Subcutaneous adipose tissue (tissue), 4 donors: ENCODE results near the gene COLEC11. TPM values are rescaled to one million over a fixed set of nuclear protein-coding genes. Genes with fewer than 3 reads are reported as not detected.

Source experiments
- total RNA-seq, 4 donors: library from RNA; depleted of rRNA; stranded (reverse); fragments of >200 nt; gene quantifications; one replicate each; pipeline ENCODE4 v1.1.0, GENCODE V29; 2016
- TF ChIP-seq, protein P1 (sequence below): fragments of 450-650 bp; IDR thresholded peaks from one replicate; pipeline ENCODE4 v1.5.1; 2016; ENCODE audit warnings: low read depth, mild to moderate bottlenecking, control low read depth, antibody characterized with exemption, moderate library complexity

Gene COLEC11
- total RNA-seq, 4 donors from 2014 or later: 1.1 to 9.8 (median 2.3) TPM

- TF ChIP-seq, protein P1, sequence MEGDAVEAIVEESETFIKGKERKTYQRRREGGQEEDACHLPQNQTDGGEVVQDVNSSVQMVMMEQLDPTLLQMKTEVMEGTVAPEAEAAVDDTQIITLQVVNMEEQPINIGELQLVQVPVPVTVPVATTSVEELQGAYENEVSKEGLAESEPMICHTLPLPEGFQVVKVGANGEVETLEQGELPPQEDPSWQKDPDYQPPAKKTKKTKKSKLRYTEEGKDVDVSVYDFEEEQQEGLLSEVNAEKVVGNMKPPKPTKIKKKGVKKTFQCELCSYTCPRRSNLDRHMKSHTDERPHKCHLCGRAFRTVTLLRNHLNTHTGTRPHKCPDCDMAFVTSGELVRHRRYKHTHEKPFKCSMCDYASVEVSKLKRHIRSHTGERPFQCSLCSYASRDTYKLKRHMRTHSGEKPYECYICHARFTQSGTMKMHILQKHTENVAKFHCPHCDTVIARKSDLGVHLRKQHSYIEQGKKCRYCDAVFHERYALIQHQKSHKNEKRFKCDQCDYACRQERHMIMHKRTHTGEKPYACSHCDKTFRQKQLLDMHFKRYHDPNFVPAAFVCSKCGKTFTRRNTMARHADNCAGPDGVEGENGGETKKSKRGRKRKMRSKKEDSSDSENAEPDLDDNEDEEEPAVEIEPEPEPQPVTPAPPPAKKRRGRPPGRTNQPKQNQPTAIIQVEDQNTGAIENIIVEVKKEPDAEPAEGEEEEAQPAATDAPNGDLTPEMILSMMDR: no peak
Measured at GRCh38 chr2:3675687-3676086, 80.8 kb downstream of the COLEC11 start.

DNA sequence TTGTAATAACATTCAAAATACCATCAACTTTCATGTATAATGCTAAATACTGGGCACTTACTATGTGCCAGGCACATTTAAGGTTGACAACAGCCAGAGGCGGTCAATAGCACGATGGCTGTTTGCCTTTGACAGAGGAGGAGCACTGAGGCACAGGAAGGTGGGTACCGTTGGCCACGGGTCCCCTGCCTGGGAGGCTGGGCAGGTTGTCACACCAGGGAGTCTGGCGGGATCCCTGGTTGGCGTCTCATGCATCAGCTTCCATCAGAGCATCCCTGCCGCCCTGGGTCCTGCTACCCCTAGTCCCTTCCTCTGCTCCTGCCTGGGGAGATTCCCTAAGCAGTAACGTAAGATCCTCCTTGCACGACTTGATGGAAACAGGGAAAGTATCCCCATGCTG is 82.5 kb downstream of the COLEC11 start:
- TF ChIP-seq, protein P1: no peak

- TF ChIP-seq, protein P1: no peak
Measured at GRCh38 chr2:3678212-3678611, 83.3 kb downstream of the COLEC11 start.

- TF ChIP-seq, protein P1: no peak
Measured at GRCh38 chr2:3679180-3679579, 84.3 kb downstream of the COLEC11 start.

DNA sequence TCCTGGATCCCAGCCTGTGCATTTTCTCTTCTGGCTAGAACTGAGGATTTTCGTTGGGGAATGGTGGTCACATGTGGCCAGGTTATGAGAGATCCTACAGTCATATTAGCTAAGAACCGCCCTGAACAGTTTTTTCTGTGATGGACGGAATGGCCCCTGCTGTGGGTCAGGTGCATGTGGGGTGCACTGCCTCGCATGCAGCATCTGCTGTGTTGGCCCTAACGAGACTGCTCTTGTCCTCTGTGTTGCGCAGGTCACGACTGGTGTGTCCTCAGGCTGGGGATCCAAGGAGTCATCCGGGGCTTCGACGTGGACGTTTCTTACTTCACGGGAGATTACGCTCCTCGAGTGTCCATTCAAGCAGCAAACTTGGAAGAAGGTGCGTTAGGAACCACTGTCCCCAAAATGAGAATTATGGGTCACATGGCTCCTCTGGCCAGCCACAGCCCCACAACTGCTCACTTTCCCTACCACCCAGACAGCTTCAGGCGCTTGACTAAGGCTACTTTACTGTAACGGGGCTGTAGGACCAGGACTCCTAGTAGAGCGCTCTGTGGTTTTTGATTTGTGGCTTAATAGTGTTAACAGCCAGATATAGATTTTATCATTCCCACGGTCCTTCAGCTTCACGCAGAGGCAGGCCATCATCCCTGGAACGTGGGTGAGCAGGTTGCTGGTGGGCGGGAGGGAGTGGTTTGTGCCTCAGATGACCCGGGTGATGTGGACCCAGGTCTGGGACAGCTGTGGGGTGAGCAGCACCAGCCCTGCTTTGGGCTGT is 84.9 kb downstream of the COLEC11 start:
- TF ChIP-seq, protein P1: no peak

GRCh38 chr2:3680548-3681345 is 85.8 kb downstream of the COLEC11 start:
- TF ChIP-seq, protein P1: no peak

- TF ChIP-seq, protein P1: no peak
Measured at GRCh38 chr2:3681625-3682024, 86.7 kb downstream of the COLEC11 start.
